CD4-positive, alpha-beta memory T cell (primary cell): ENCODE data around the gene HDAC4. TPM values are rescaled to one million over a fixed set of nuclear protein-coding genes. Genes with fewer than 3 reads are reported as not detected.
A peak's percentile ranks its signal among the peaks of the same experiment; 100 is the strongest.

ENCODE experiments used
- CTCF ChIA-PET: fragments of 350-600 bp; sonication (Branson Sonifier 250); formaldehyde crosslinking; loops from one replicate; lab custom pipeline; 2021; ENCODE audit warnings: inconsistent platforms; ENCODE audit not compliant: partially characterized antibody; lab: Charles Lee
- POLR2A ChIA-PET: fragments of 350-600 bp; sonication (Branson Sonifier 250); formaldehyde crosslinking; loops from one replicate; lab custom pipeline; 2021; ENCODE audit not compliant: partially characterized antibody; lab: Charles Lee
- DNase-seq, 5 donors: peaks; one replicate each; pipeline versions ENCODE4 v3.0.0 to v3.0.0-alpha.2; 2020 to 2022; ENCODE audit warnings: mixed read lengths in 1 of 5
- H3K27ac ChIP-seq: one replicate; pipeline ENCODE4 v1.7.0; 2013; ENCODE audit warnings: low read depth, low read length
- H3K27me3 ChIP-seq: 2 replicates; pipeline ENCODE4 v1.7.0; 2013; ENCODE audit warnings: mild to moderate bottlenecking, low read length, moderate library complexity; ENCODE audit not compliant: insufficient read depth
- H3K36me3 ChIP-seq: 2 replicates; pipeline ENCODE4 v1.7.0; 2013; ENCODE audit warnings: mild to moderate bottlenecking, low read length, moderate library complexity; ENCODE audit not compliant: insufficient read depth
- H3K4me1 ChIP-seq: 2 replicates; pipeline ENCODE4 v1.7.0; 2013; ENCODE audit warnings: mild to moderate bottlenecking, low read length, moderate library complexity; ENCODE audit not compliant: insufficient read depth
- H3K4me3 ChIP-seq, 2 donors: one replicate each; pipeline ENCODE4 v1.7.0; 2013; ENCODE audit warnings: low read length in 2 of 2, mild to moderate bottlenecking in 1 of 2
- H3K9me3 ChIP-seq, 2 donors: one replicate each; pipeline ENCODE4 v1.7.0; 2013; ENCODE audit warnings: low read length in 2 of 2, control low read depth in 1 of 2; ENCODE audit not compliant: control insufficient read depth in 1 of 2
- H3K27ac Mint-ChIP-seq, 7 donors: one replicate each; pipeline ENCODE4 v1.8.0; 2020 to 2021; ENCODE audit warnings: mixed read lengths in 7 of 7, mild to moderate bottlenecking in 6 of 7, inconsistent platforms in 3 of 7, moderate library complexity in 3 of 7
- H3K27me3 Mint-ChIP-seq, 2 donors: one replicate each; pipeline ENCODE4 v1.8.0; 2020 to 2021; ENCODE audit warnings: mixed read lengths in 2 of 2
- H3K36me3 Mint-ChIP-seq, 2 donors: one replicate each; pipeline ENCODE4 v1.8.0; 2020 to 2021; ENCODE audit warnings: mixed read lengths in 2 of 2, inconsistent platforms in 1 of 2, mild to moderate bottlenecking in 1 of 2
- H3K4me1 Mint-ChIP-seq, 4 donors: one replicate each; pipeline ENCODE4 v1.8.0; 2020 to 2021; ENCODE audit warnings: mixed read lengths in 4 of 4, mild to moderate bottlenecking in 1 of 4
- H3K4me3 Mint-ChIP-seq, 8 donors: one replicate each; pipeline ENCODE4 v1.8.0; 2020 to 2021; ENCODE audit warnings: mixed read lengths in 8 of 8, mild to moderate bottlenecking in 7 of 8, moderate library complexity in 6 of 8, inconsistent platforms in 3 of 8
- H3K9me3 Mint-ChIP-seq, 8 donors: one replicate each; pipeline ENCODE4 v1.8.0; 2020 to 2021; ENCODE audit warnings: mixed read lengths in 8 of 8, mild to moderate bottlenecking in 5 of 8, inconsistent platforms in 3 of 8, moderate library complexity in 1 of 8
- intact Hi-C: fragments of 100-400 bp; cut with micrococcal nuclease; formaldehyde crosslinking; loops from one replicate; pipeline ENCODE4 v1.15.1; 2023
- polyA plus RNA-seq, 2 donors: library from polyadenylated mRNA; unstranded; fragments of 300-500 nt; fragmentation: Illumina TruSeq; gene quantifications; one replicate each; pipeline ENCODE4 v1.2.3, GENCODE V29; 2021
- total RNA-seq, 2 experiments: library from RNA; stranded (reverse); gene quantifications; one replicate each; pipeline ENCODE4 v1.2.3, GENCODE V29; 2021

Gene HDAC4
- total and polyA plus RNA-seq, 4 experiments from 2014 or later: 1.4 to 59.7 (median 30.4) TPM

DNA sequence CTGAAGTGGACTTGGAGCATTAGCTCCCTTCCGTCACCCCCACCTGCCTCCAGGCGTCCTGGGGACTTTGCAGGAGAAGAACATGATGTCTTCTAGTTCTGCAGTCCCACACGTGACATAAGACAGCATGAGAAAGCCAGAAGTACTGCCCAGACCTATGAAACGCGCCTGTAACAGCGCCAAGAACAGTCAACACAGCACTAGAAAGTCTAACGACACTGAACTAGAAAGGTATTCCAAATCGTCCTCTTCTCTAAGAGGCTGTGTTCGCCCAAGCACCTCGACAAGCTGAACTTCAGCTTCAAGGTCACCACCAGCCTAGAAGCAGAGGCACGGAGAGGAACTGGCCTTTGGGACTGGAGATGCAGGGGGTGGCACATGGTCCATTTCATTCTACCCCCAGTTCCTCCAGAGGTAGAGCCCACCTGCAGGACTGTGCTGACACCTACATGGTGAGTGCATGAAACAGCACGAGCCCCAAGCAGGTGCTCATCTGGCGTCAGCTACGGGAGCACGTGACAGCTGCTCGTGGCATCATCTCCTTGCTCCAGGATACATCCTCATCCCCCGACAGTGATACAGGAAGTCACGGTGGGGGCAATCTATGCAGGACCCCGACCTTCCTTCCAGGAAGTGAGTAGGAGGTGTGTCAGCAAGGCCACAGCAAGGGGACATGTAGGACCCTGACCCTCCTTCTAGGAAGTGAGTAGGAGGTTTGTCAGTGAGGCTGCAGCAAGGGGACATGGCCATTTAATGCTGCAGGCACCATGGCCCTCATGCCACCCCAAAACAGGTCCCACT is 3.7 kb downstream of the HDAC4 start:
- CTCF ChIA-PET: interaction anchor here (0.6 to 3.8 kb wide), 7 partner anchors 15 to 254 kb away, joined by 3 to 34 read pairs (median 3); no protein-coding TSS in a partner anchor
- Mint-ChIP-seq H3K4me1 (peaks cover 21 to 51% (median 36%) of the 10 kb centered on the region in 4 donors), H3K4me3 (peak overlapping the region in 3 of 8 donors; percentile 17 to 52 (median 22))

GRCh38 chr2:239395524-239395923 is 5.3 kb downstream of the HDAC4 start:
- CTCF ChIA-PET: interaction anchor here (1.5 to 2.4 kb wide), 2 partner anchors 15 to 128 kb away, joined by 6 to 10 read pairs; no protein-coding TSS in a partner anchor
- no peak overlapping the region for H3K4me3 Mint-ChIP-seq

More for the DNA sequence above, 3.7 kb downstream of the HDAC4 start:
- peaks cover 0 to 9% of the 10 kb centered on the region in 2 donors for H3K36me3 Mint-ChIP-seq
- peak overlapping the region in 6 of 7 donors; percentile 38 to 78 (median 54) for H3K27ac Mint-ChIP-seq
- intact Hi-C loops: loop anchor here (2.0 kb wide), 1 partner anchor 252 kb away; no protein-coding TSS in a partner anchor
- H3K27me3 Mint-ChIP-seq: no peaks in the 10 kb centered on the region
- DNase-seq: peak; percentile 32 to 51 (median 41)
- H3K4me3 ChIP-seq: no peak overlapping the region
- peaks cover 0 to 2% (median 0%) of the 10 kb centered on the region in 8 donors for H3K9me3 Mint-ChIP-seq
- H3K36me3 ChIP-seq: no peaks in the 10 kb centered on the region
- H3K9me3 ChIP-seq: no peaks in the 10 kb centered on the region
- POLR2A ChIA-PET: interaction anchor here (0.8 to 4.0 kb wide), 5 partner anchors 98 to 253 kb away, joined by 3 to 27 read pairs (median 4); no protein-coding TSS in a partner anchor
- H3K27ac ChIP-seq: no peak overlapping the region
- H3K4me1 ChIP-seq: peaks cover 23% of the 10 kb centered on the region
- H3K27me3 ChIP-seq: no peaks in the 10 kb centered on the region

DNA sequence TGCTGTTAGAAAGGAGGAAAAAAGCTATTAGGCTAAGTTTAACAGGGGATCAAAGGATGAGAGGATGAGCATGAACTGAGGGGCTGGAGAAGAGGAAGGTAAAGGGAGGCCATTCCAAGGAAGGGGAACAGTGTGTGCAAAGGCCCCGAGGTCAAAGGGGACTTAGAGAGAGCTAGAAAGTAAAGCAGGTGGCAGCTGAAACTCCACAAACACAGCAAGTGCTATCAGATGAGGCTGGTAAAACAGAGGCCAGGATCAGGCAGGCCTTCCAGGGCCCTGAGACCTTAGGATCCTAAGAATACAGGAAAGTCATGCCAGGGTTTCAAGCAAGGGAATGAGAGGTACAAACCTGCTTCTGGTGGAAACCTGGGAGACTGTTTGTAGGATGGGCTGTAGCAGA is 5.8 kb downstream of the HDAC4 start:
- POLR2A ChIA-PET: no interaction called here
- H3K36me3 Mint-ChIP-seq: peaks cover 0 to 8% of the 10 kb centered on the region in 2 donors

More at GRCh38 chr2:239395524-239395923, 5.3 kb downstream of the HDAC4 start:
- peaks cover 0 to 2% (median 0%) of the 10 kb centered on the region in 8 donors for H3K9me3 Mint-ChIP-seq
- no peaks in the 10 kb centered on the region for H3K27me3 ChIP-seq
- H3K36me3 Mint-ChIP-seq: peaks cover 0 to 4% of the 10 kb centered on the region in 2 donors
- H3K27ac Mint-ChIP-seq: peak overlapping the region in 3 of 7 donors; percentile 29 to 71 (median 47)
- H3K4me1 Mint-ChIP-seq: peaks cover 20 to 48% (median 33%) of the 10 kb centered on the region in 4 donors
- no peak overlapping the region for H3K4me3 ChIP-seq
- POLR2A ChIA-PET: no interaction called here
- no peaks in the 10 kb centered on the region for H3K27me3 Mint-ChIP-seq
- DNase-seq: no peak
- no peaks in the 10 kb centered on the region for H3K9me3 ChIP-seq
- no peak overlapping the region for H3K27ac ChIP-seq
- H3K4me1 ChIP-seq: peaks cover 21% of the 10 kb centered on the region
- intact Hi-C loops: no loop called here
- no peaks in the 10 kb centered on the region for H3K36me3 ChIP-seq

GRCh38 chr2:239394346-239394945 is 6.4 kb downstream of the HDAC4 start:
- H3K27ac ChIP-seq: no peak overlapping the region
- H3K27me3 ChIP-seq: no peaks in the 10 kb centered on the region
- no peaks in the 10 kb centered on the region for H3K9me3 ChIP-seq
- CTCF ChIA-PET: interaction anchor here (1.5 to 2.4 kb wide), 2 partner anchors 14 to 127 kb away, joined by 6 to 10 read pairs; no protein-coding TSS in a partner anchor
- Mint-ChIP-seq H3K27ac (peak overlapping the region in 3 of 7 donors; percentile 14 to 81 (median 37)), H3K36me3 (peaks cover 0 to 6% of the 10 kb centered on the region in 2 donors), H3K27me3 (no peaks in the 10 kb centered on the region), H3K4me1 (peaks cover 18 to 43% (median 31%) of the 10 kb centered on the region in 4 donors), H3K9me3 (peaks cover 0 to 2% (median 0%) of the 10 kb centered on the region in 8 donors), H3K4me3 (peak overlapping the region in 1 of 8 donors; percentile 31)
- H3K4me1 ChIP-seq: peaks cover 18% of the 10 kb centered on the region
- no peak overlapping the region for H3K4me3 ChIP-seq
- POLR2A ChIA-PET: no interaction called here
- intact Hi-C loops: no loop called here
- DNase-seq: no peak
- no peaks in the 10 kb centered on the region for H3K36me3 ChIP-seq

More for the DNA sequence above, 5.8 kb downstream of the HDAC4 start:
- intact Hi-C loops: no loop called here
- no peaks in the 10 kb centered on the region for H3K27me3 ChIP-seq
- H3K27ac Mint-ChIP-seq: peak overlapping the region in 4 of 7 donors; percentile 23 to 81 (median 33)
- CTCF ChIA-PET: interaction anchor here (1.5 to 2.4 kb wide), 2 partner anchors 14 to 128 kb away, joined by 6 to 10 read pairs; no protein-coding TSS in a partner anchor
- H3K9me3 ChIP-seq: no peaks in the 10 kb centered on the region
- DNase-seq: no peak
- H3K4me3 Mint-ChIP-seq: peak overlapping the region in 1 of 8 donors; percentile 31
- peaks cover 20 to 48% (median 33%) of the 10 kb centered on the region in 4 donors for H3K4me1 Mint-ChIP-seq
- H3K27me3 Mint-ChIP-seq: no peaks in the 10 kb centered on the region
- H3K4me1 ChIP-seq: peaks cover 21% of the 10 kb centered on the region
- no peaks in the 10 kb centered on the region for H3K36me3 ChIP-seq
- no peak overlapping the region for H3K4me3 ChIP-seq
- H3K9me3 Mint-ChIP-seq: peaks cover 0 to 2% (median 0%) of the 10 kb centered on the region in 8 donors
- H3K27ac ChIP-seq: no peak overlapping the region

DNA sequence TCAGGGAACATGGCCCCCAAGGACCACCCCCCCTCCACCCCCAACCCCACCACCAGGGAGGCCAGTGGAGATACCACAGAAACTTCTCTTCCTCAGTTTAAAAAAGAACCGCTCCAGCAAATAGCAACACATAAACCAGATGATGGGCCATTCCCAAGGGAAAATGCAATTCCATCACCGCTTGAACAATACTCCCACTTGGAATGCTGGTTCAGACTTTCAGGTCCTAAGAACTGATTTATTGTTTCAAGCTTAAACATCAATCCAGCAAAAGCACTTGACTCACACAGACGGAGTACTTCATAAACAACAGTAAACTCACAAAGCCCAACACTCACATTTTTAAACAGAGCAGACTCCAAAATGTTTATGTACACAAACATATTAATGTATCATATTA is 6.9 kb downstream of the HDAC4 start:
- H3K4me3 ChIP-seq: no peak overlapping the region
- Mint-ChIP-seq H3K36me3 (peaks cover 3 to 4% of the 10 kb centered on the region in 2 donors), H3K4me3 (no peak overlapping the region), H3K27ac (peak overlapping the region in 3 of 7 donors; percentile 14 to 39 (median 37)), H3K9me3 (peaks cover 0 to 2% (median 0%) of the 10 kb centered on the region in 8 donors), H3K4me1 (peaks cover 15 to 38% (median 26%) of the 10 kb centered on the region in 4 donors), H3K27me3 (no peaks in the 10 kb centered on the region)
- H3K27ac ChIP-seq: no peak overlapping the region
- H3K27me3 ChIP-seq: no peaks in the 10 kb centered on the region
- peaks cover 13% of the 10 kb centered on the region for H3K4me1 ChIP-seq
- peaks cover 3% of the 10 kb centered on the region for H3K36me3 ChIP-seq
- DNase-seq: no peak
- ChIA-PET CTCF (interaction anchor here (2.4 kb wide), 1 partner anchor 126 kb away, joined by 10 read pairs; no protein-coding TSS in a partner anchor), POLR2A (no interaction called here)
- intact Hi-C loops: no loop called here
- no peaks in the 10 kb centered on the region for H3K9me3 ChIP-seq

GRCh38 chr2:239393388-239393940 is 7.4 kb downstream of the HDAC4 start:
- Mint-ChIP-seq H3K4me1 (peaks cover 14 to 33% (median 23%) of the 10 kb centered on the region in 4 donors), H3K36me3 (peaks cover 3 to 4% of the 10 kb centered on the region in 2 donors), H3K4me3 (no peak overlapping the region), H3K9me3 (peaks cover 0 to 2% (median 0%) of the 10 kb centered on the region in 8 donors), H3K27ac (peak overlapping the region in 3 of 7 donors; percentile 32 to 74 (median 70)), H3K27me3 (no peaks in the 10 kb centered on the region)
- POLR2A ChIA-PET: no interaction called here
- Histone ChIP-seq H3K4me1 (peaks cover 8% of the 10 kb centered on the region), H3K27me3 (no peaks in the 10 kb centered on the region), H3K27ac (no peak overlapping the region), H3K4me3 (no peak overlapping the region), H3K9me3 (no peaks in the 10 kb centered on the region), H3K36me3 (peaks cover 3% of the 10 kb centered on the region)
- intact Hi-C loops: no loop called here
- CTCF ChIA-PET: interaction anchor here (2.4 kb wide), 1 partner anchor 126 kb away, joined by 10 read pairs; no protein-coding TSS in a partner anchor
- peak in 1 of 5 donors; percentile 22 for DNase-seq
